Common myeloid progenitor, CD34-positive (primary cell): ENCODE results near the gene TSPAN18.

Source experiments
- CTCF ChIA-PET: fragments of 350-600 bp; sonication (Branson Sonifier 250); formaldehyde crosslinking; loops from one replicate; lab custom pipeline; 2021; ENCODE audit warnings: antibody characterized with exemption; lab: Charles Lee
- POLR2A ChIA-PET: fragments of 350-600 bp; sonication (Branson Sonifier 250); formaldehyde crosslinking; loops from one replicate; lab custom pipeline; 2021; ENCODE audit warnings: antibody characterized with exemption; lab: Charles Lee
- DNase-seq, 3 donors: peaks; one replicate each; pipeline versions ENCODE4 v3.0.0 to v3.0.0-alpha.2; 2013
- H3K27ac ChIP-seq, 2 experiments: 1 replicate in 1 of 2; 2 replicates in 1 of 2; pipeline ENCODE4 v1.7.0; 2013; ENCODE audit warnings: inconsistent platforms in 2 of 2, low read length in 2 of 2, mild to moderate bottlenecking in 2 of 2, low read depth in 1 of 2, moderate library complexity in 1 of 2; ENCODE audit not compliant: severe bottlenecking in 2 of 2, insufficient read depth in 1 of 2, poor library complexity in 1 of 2
- H3K27me3 ChIP-seq, 5 experiments: replicated peaks in 2 of 5; 1 replicate in 3 of 5; 2 replicates in 2 of 5; pipeline versions ENCODE4 v1.6.1 to v1.7.0; 2013; ENCODE audit warnings: low read length in 4 of 5, mild to moderate bottlenecking in 2 of 5, moderate library complexity in 2 of 5, inconsistent platforms in 1 of 5; ENCODE audit not compliant: insufficient read depth in 5 of 5, control insufficient read depth in 4 of 5
- H3K36me3 ChIP-seq, 4 experiments: 1 replicate in 2 of 4; 2 replicates in 2 of 4; pipeline versions ENCODE4 v1.6.1 to v1.7.0; 2013; ENCODE audit warnings: low read length in 3 of 4, control low read depth in 1 of 4, mild to moderate bottlenecking in 1 of 4; ENCODE audit not compliant: control insufficient read depth in 4 of 4, insufficient read depth in 4 of 4
- H3K4me1 ChIP-seq, 4 experiments: 1 replicate in 3 of 4; 2 replicates in 1 of 4; pipeline versions ENCODE4 v1.6.1 to v1.7.1; 2013; ENCODE audit warnings: low read length in 3 of 4, mild to moderate bottlenecking in 3 of 4, control low read depth in 1 of 4, inconsistent platforms in 1 of 4, moderate library complexity in 1 of 4; ENCODE audit not compliant: control insufficient read depth in 4 of 4, insufficient read depth in 4 of 4; ENCODE audit errors: control extremely low read depth in 1 of 4
- H3K4me3 ChIP-seq, 7 experiments: 1 replicate in 4 of 7; 2 replicates in 3 of 7; pipeline versions ENCODE4 v1.5.1 to v1.7.0; 2013; ENCODE audit warnings: mild to moderate bottlenecking in 7 of 7, low read length in 6 of 7, moderate library complexity in 6 of 7, inconsistent platforms in 2 of 7, low read depth in 2 of 7, control low read depth in 1 of 7; ENCODE audit not compliant: insufficient read depth in 4 of 7, control insufficient read depth in 1 of 7; ENCODE audit errors: extremely low read depth in 1 of 7
- H3K9me3 ChIP-seq, 5 experiments: 1 replicate in 4 of 5; 2 replicates in 1 of 5; pipeline versions ENCODE4 v1.6.1 to v1.7.1; 2013; ENCODE audit warnings: low read length in 4 of 5, mild to moderate bottlenecking in 2 of 5, inconsistent platforms in 1 of 5, low read depth in 1 of 5, moderate library complexity in 1 of 5; ENCODE audit not compliant: control insufficient read depth in 4 of 5, insufficient read depth in 2 of 5; ENCODE audit errors: control extremely low read depth in 1 of 5
- WGBS: methylation state at CpG from one replicate; pipeline ENCODE4 v1.1.5; 2013; ENCODE audit not compliant: insufficient coverage; 5-methylcytosine and 5-hydroxymethylcytosine counted together

Gene TSPAN18

DNA sequence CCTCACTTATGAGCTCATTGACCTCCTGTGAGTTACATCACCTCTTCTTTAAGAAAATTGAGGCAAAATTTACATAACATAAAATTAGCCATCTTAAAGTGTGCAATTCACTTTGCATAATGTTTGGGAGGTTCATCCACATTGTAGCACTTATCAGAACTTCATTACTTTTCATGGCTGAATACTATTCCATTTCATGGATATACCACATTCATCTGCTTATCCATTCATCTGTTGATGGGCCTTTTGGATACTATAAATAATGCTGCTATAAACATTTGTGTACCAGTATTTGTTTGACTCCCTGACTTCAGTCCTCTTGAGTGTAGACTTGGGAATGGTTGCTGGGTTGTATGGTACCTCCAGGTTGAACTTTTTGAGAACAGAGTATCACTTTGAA lies 120.6 kb downstream of the TSPAN18 start:
- CTCF ChIA-PET: no interaction called here

DNA sequence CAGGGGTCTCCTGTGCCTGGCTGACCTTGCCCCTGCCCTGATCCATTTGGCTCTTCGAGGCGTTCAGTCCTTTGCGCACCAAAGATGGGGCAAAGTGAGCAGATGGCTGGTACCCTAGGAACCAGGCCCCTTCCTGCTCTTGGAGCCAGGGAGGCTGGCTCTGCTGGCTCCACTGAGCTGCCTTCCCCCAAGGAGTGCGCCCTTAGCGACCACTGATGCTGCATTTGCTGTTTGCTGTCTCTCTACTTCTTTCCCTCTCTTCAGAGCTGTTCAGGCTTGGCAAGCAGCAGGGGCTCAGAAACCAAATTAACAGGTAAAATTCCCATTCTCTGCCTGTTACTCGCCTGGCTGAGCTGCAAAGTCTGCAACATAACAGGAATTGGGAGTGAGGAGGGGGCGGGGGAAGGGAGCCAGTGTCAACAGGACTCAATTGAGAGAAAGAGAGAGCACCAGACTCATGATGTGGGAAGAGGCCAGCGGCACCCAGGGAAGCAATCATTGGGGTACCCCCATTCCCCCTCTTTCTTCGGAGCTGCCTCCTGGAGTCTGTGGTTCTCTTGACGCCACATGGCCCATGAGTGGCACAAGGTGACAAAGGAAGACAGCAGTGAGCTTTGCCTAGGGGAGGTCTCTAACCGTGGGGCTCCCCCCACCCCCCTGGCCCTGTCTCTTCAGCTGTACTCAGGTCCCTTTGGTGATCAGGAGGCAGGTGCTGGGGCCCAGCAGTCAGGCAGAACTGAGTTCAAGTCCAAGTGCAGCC lies 121.6 kb downstream of the TSPAN18 start:
- H3K4me1 ChIP-seq: no peaks in the 10 kb centered on the region
- POLR2A ChIA-PET: no interaction called here
- H3K36me3 ChIP-seq: no peaks in the 10 kb centered on the region
- H3K27me3 ChIP-seq: no peaks in the 10 kb centered on the region
- WGBS: 93% methylated on average over 9 of the region's 11 CpGs
- H3K9me3 ChIP-seq: peaks cover 2 to 23% (median 7%) of the 10 kb centered on the region in 5 experiments
- no peak overlapping the region for H3K4me3 ChIP-seq
- no peak overlapping the region for H3K27ac ChIP-seq
- no peak for DNase-seq
- CTCF ChIA-PET: no interaction called here

More for the DNA sequence above, 120.6 kb downstream of the TSPAN18 start:
- Histone ChIP-seq H3K4me3 (no peak overlapping the region), H3K27ac (no peak overlapping the region), H3K4me1 (no peaks in the 10 kb centered on the region), H3K36me3 (no peaks in the 10 kb centered on the region), H3K27me3 (no peaks in the 10 kb centered on the region), H3K9me3 (peaks cover 2 to 24% (median 7%) of the 10 kb centered on the region in 5 experiments)
- no peak for DNase-seq
- POLR2A ChIA-PET: interaction anchor here (0.5 kb wide), 1 partner anchor 135 kb away, joined by 4 read pairs; no protein-coding TSS in a partner anchor

DNA sequence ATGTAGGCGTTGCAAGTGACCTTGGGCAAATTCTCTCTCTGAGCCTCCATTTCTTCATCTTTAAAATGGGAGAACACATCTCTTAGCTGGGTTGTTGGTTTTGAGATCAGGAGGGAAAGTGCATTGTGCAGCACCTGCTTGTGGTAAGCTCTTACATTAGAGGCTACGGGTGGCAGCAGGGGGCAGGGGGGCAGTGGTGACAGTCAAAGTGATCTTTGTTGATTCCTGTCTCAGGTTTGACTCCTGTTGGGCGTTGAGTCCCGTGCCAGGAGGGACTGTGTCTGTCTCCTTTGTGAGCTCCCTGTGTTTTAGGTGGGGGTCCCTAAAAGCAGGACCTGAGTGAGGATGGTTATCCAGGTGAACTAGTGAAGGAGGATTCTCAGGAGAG lies 122.2 kb downstream of the TSPAN18 start:
- ChIA-PET POLR2A (no interaction called here), CTCF (no interaction called here)
- Histone ChIP-seq H3K27ac (no peak overlapping the region), H3K4me3 (no peak overlapping the region), H3K9me3 (peaks cover 2 to 21% (median 7%) of the 10 kb centered on the region in 5 experiments), H3K36me3 (no peaks in the 10 kb centered on the region), H3K27me3 (no peaks in the 10 kb centered on the region), H3K4me1 (no peaks in the 10 kb centered on the region)
- no peak for DNase-seq
- 100% methylated on average over 3 of the region's 4 CpGs for WGBS

DNA sequence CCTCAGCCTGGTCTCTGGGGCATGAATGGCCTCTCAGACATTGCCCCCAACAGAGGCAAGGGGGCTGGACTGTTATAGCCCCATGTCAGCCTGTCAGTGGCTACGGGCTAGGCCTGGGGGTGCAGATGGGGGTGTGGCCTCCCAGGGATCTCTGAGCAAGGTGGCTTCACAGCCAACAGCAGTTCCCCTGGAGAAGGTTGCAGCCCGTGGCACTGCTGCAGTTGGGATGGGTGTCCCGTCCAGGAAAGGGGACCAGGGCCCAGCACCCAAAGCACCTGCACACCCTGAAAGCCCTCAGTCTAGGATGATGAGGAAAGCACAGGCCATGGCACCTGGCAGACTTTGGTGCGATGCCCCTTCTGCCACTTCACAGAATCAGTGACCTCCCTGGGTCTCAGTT lies 122.7 kb downstream of the TSPAN18 start:
- H3K4me1 ChIP-seq: no peaks in the 10 kb centered on the region

DNA sequence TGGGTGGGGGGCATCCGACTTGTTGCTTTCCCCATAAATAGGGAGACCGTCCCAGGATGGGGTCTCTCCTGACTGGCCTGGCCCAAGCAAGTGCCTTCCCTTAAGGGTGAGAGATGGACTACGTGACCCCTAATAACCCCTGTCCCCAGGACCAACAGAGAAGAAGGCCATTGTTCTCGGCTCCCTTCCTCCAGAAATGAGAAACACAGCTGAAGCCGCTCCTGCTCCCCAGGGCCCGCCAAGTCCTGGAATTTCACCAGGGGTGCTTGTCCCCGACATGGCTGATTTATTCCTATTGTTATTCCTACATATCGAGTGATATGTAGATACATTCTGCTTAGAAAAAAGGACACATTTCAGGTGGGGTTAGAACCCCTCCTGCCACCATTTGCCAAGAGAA lies 123.2 kb downstream of the TSPAN18 start:
- ChIA-PET POLR2A (no interaction called here), CTCF (no interaction called here)
- no peaks in the 10 kb centered on the region for H3K36me3 ChIP-seq
- H3K4me1 ChIP-seq: no peaks in the 10 kb centered on the region
- no peak for DNase-seq
- no peak overlapping the region for H3K4me3 ChIP-seq
- peaks cover 0 to 12% (median 7%) of the 10 kb centered on the region in 5 experiments for H3K9me3 ChIP-seq
- H3K27ac ChIP-seq: no peak overlapping the region
- 100% methylated on average over 7 of the region's 8 CpGs for WGBS
- H3K27me3 ChIP-seq: no peaks in the 10 kb centered on the region

More for the DNA sequence above, 122.7 kb downstream of the TSPAN18 start:
- POLR2A ChIA-PET: no interaction called here
- Histone ChIP-seq H3K4me3 (no peak overlapping the region), H3K27me3 (no peaks in the 10 kb centered on the region), H3K27ac (no peak overlapping the region), H3K9me3 (peaks cover 0 to 17% (median 7%) of the 10 kb centered on the region in 5 experiments), H3K36me3 (no peaks in the 10 kb centered on the region)
- 83% methylated on average over 2 of the region's 4 CpGs for WGBS
- no peak for DNase-seq
- CTCF ChIA-PET: no interaction called here

DNA sequence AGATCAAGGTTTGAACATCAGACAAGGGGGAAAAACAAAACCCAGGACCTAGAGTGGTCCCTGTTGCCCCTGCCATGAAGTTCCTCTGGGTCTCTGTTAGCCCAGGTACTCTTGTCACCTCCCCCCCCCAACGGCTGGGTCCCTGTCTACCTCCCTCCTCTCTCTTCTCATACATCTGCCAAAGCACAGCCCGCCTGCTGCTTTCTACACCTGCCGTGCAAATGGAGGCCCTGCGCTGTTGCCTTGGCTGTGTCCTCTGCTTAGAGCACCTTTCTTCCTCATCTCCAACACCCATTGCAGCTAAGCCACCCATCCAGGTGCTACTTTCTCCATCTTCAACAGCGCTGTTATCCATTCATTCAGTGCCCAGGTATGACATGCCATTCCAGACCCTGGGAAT lies 124.7 kb downstream of the TSPAN18 start:
- DNase-seq: no peak
- no peak overlapping the region for H3K27ac ChIP-seq
- POLR2A ChIA-PET: no interaction called here

DNA sequence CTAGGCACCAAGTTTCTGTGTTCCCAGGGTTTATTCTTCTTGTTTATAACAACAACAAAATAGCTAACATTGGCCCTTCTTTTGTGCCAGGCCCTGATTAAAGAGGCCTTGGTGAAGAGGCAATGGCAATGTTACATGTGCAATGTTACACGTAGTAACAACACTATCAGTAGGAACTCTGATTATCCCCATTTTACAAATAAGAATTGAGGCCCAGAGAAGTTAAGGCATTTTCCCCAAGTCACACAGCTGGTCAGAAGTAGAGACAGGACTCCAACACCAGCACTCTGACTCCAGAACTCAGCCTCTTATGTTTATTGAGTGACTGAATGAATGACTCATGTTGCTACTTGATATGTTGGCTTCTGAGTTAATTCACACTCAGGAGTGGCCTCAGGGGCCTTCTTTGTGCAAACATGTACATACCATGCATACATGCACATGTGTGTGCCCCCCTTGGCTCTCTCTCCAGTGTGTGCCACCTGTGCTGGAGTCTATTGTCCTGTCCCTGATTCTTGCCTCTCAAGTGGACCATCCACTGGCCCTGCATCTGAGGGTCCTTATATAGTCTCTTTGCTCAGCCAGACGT lies 125.5 kb downstream of the TSPAN18 start:
- 93% methylated on average over 2 of the region's 2 CpGs for WGBS
- peaks cover 0 to 6% (median 0%) of the 10 kb centered on the region in 5 experiments for H3K27me3 ChIP-seq
- no peaks in the 10 kb centered on the region for H3K36me3 ChIP-seq

More for the DNA sequence above, 124.7 kb downstream of the TSPAN18 start:
- WGBS: 88% methylated on average over 5 of the region's 5 CpGs
- CTCF ChIA-PET: no interaction called here
- Histone ChIP-seq H3K9me3 (peaks cover 0 to 7% (median 3%) of the 10 kb centered on the region in 5 experiments), H3K4me1 (no peaks in the 10 kb centered on the region), H3K4me3 (no peak overlapping the region), H3K27me3 (peaks cover 0 to 2% (median 0%) of the 10 kb centered on the region in 5 experiments), H3K36me3 (no peaks in the 10 kb centered on the region)

More for the DNA sequence above, 125.5 kb downstream of the TSPAN18 start:
- CTCF ChIA-PET: no interaction called here
- no peak for DNase-seq
- POLR2A ChIA-PET: no interaction called here
- no peak overlapping the region for H3K4me3 ChIP-seq
- H3K9me3 ChIP-seq: peaks cover 0 to 3% (median 2%) of the 10 kb centered on the region in 5 experiments
- H3K4me1 ChIP-seq: no peaks in the 10 kb centered on the region
- no peak overlapping the region for H3K27ac ChIP-seq
